Measurements from ENCODE around the gene KRTAP16-1.
"Not testable (repeated sequence)": the region's sequence is repeated elsewhere in the genome, so short reads cannot be mapped to it uniquely, and the experiment has no call there.

The KRTAP16-1 gene

GRCh38 chr17:41302981-41303380, 6.1 kb downstream of the KRTAP16-1 start:
- no peak overlapping the region for H3K4me3 ChIP-seq (ENCODE audit: low read depth, low read length)

GRCh38 chr17:41301916-41302901, 6.9 kb downstream of the KRTAP16-1 start, which contains the start of gene KRTAP29-1:
Gene KRTAP29-1 (minus strand): TSS chr17:41302851. CDS start chr17:41302851, 0 bp downstream.
- no peak within 1 kb of the TSS for H3K4me3 ChIP-seq (ENCODE audit: low read depth, low read length)

- H3K4me3 ChIP-seq (ENCODE audit: low read depth, low read length), result no peak overlapping the region
These were observed 7.8 kb downstream of the KRTAP16-1 start for GRCh38 chr17:41301204-41301790.

GRCh38 chr17:41298458-41299135, 10.5 kb downstream of the KRTAP16-1 start:
- no peak overlapping the region for H3K4me3 ChIP-seq (ENCODE audit: low read depth, low read length)

GRCh38 chr17:41296846-41297245, 12.3 kb downstream of the KRTAP16-1 start:
- no peak overlapping the region for H3K4me3 ChIP-seq (ENCODE audit: low read depth, low read length)

- H3K4me3 ChIP-seq (ENCODE audit: low read depth, low read length), result no peak overlapping the region
These were observed 15.1 kb downstream of the KRTAP16-1 start for GRCh38 chr17:41294016-41294415.

- H3K4me3 ChIP-seq (ENCODE audit: low read depth, low read length), result no peak overlapping the region
These were observed 22.1 kb downstream of the KRTAP16-1 start for GRCh38 chr17:41287050-41287449.

- no peak overlapping the region for H3K4me3 ChIP-seq (ENCODE audit: low read depth, low read length)
These were observed 24.6 kb downstream of the KRTAP16-1 start for GRCh38 chr17:41284546-41284945.

- no peak overlapping the region for H3K4me3 ChIP-seq (ENCODE audit: low read depth, low read length)
These were observed 25.1 kb downstream of the KRTAP16-1 start for GRCh38 chr17:41284043-41284442.

GRCh38 chr17:41278176-41278955, 30.7 kb downstream of the KRTAP16-1 start:
- no peak overlapping the region for H3K4me3 ChIP-seq (ENCODE audit: low read depth, low read length)

GRCh38 chr17:41275648-41276190, 33.4 kb downstream of the KRTAP16-1 start, which contains the start of gene KRTAP9-7:
Gene KRTAP9-7 (plus strand): TSS chr17:41275698. CDS start chr17:41275698, 0 bp downstream.
- not testable (repeated sequence) for H3K4me3 ChIP-seq (ENCODE audit: low read depth, low read length)

GRCh38 chr17:41271858-41272257, 37.3 kb downstream of the KRTAP16-1 start:
- no peak overlapping the region for H3K4me3 ChIP-seq (ENCODE audit: low read depth, low read length)

GRCh38 chr17:41271323-41271722, 37.8 kb downstream of the KRTAP16-1 start:
- H3K4me3 ChIP-seq (ENCODE audit: low read depth, low read length), result not testable (repeated sequence)

GRCh38 chr17:41267711-41268110, 41.4 kb downstream of the KRTAP16-1 start:
- H3K4me3 ChIP-seq (ENCODE audit: low read depth, low read length), result no peak overlapping the region

- no peak within 1 kb of the TSS for H3K4me3 ChIP-seq (ENCODE audit: low read depth, low read length)
These were observed 44.0 kb downstream of the KRTAP16-1 start, which contains the start of gene KRTAP9-6 for GRCh38 chr17:41265078-41265477. Gene KRTAP9-6 (plus strand): TSS chr17:41265378. CDS start chr17:41265378, 0 bp downstream.

GRCh38 chr17:41264599-41264998, 44.5 kb downstream of the KRTAP16-1 start:
- H3K4me3 ChIP-seq (ENCODE audit: low read depth, low read length), result no peak overlapping the region

GRCh38 chr17:41263212-41263611, 45.9 kb downstream of the KRTAP16-1 start:
- H3K4me3 ChIP-seq (ENCODE audit: low read depth, low read length), result no peak overlapping the region

- no peak overlapping the region for H3K4me3 ChIP-seq (ENCODE audit: low read depth, low read length)
These were observed 50.7 kb downstream of the KRTAP16-1 start for GRCh38 chr17:41258406-41258805.

Data from iPS-11a (cell line).